K562 (cell line): Measurements from ENCODE around the gene CS. TPM values are rescaled to one million over a fixed set of nuclear protein-coding genes. Genes with fewer than 3 reads are reported as not detected.

Source experiments
- CHCHD3 ChIP-seq: fragments of 250-450 bp; sonication (Bioruptor Pico); IDR thresholded peaks from 2 replicates; pipeline ENCODE4 v2.1.2; 2022; ENCODE audit warnings: mild to moderate bottlenecking
- CSDE1 ChIP-seq, 2 experiments: fragments of 450-650 bp; IDR thresholded peaks; 2 replicates each; pipeline ENCODE4 v1.6.1; 2016; ENCODE audit warnings: mild to moderate bottlenecking in 1 of 2
- DNMT1 ChIP-seq: fragments of 450-650 bp; IDR thresholded peaks from 2 replicates; pipeline ENCODE4 v1.6.1; 2016; ENCODE audit warnings: antibody characterized with exemption, mild to moderate bottlenecking
- FOXJ2 ChIP-seq: fragments of 200-800 bp; sonication (Bioruptor generic); IDR thresholded peaks from 2 replicates; pipeline ENCODE4 v1.6.1; 2016; ENCODE audit warnings: missing genetic modification characterization, missing compliant biosample characterization
- FOXM1 ChIP-seq, 2 experiments: fragments of 450-650 bp in 1 of 2; sonication (generic) in 1 of 2; formaldehyde crosslinking in 1 of 2; IDR thresholded peaks; 2 replicates each; pipeline versions ENCODE4 v1.6.1 to v1.9.0; 2017 to 2022; ENCODE audit warnings: low read depth in 2 of 2, mild to moderate bottlenecking in 2 of 2, missing genetic modification reagents in 1 of 2, moderate library complexity in 1 of 2
- KDM2B ChIP-seq: fragments of 250-450 bp; sonication (Bioruptor Pico); IDR thresholded peaks from 2 replicates; pipeline ENCODE4 v1.8.0; 2021; ENCODE audit warnings: mild to moderate bottlenecking, moderate library complexity
- KLF1 ChIP-seq: fragments of 450-650 bp; IDR thresholded peaks from 2 replicates; pipeline ENCODE4 v1.6.1; 2016; ENCODE audit warnings: missing genetic modification characterization, missing compliant biosample characterization
- NCOA2 ChIP-seq, 2 experiments: fragments of 450-650 bp; IDR thresholded peaks; 2 replicates each; pipeline ENCODE4 v1.6.1; 2018; ENCODE audit warnings: mild to moderate bottlenecking in 2 of 2, moderate library complexity in 1 of 2; ENCODE audit not compliant: partially characterized antibody in 2 of 2
- NCOR1 ChIP-seq: fragments of 450-650 bp; IDR thresholded peaks from 2 replicates; pipeline ENCODE4 v1.6.1; 2016; ENCODE audit warnings: mild to moderate bottlenecking, moderate library complexity
- NFRKB ChIP-seq: fragments of 450-650 bp; IDR thresholded peaks from 2 replicates; pipeline ENCODE4 v1.6.1; 2016; ENCODE audit warnings: low read depth
- PCBP1 ChIP-seq: fragments of 200-400 bp; formaldehyde crosslinking; IDR thresholded peaks from 2 replicates; pipeline ENCODE4 v1.6.1; 2018; ENCODE audit warnings: mild to moderate bottlenecking, low read depth, low read length; ENCODE audit not compliant: poor library complexity, severe bottlenecking
- POLR2AphosphoS2 ChIP-seq: IDR thresholded peaks from 2 replicates; pipeline ENCODE4 v1.6.1; 2012; ENCODE audit warnings: low read length, improper control_type of control experiment
- PPARD ChIP-seq: fragments of 250-450 bp; sonication (Bioruptor Pico); IDR thresholded peaks from 2 replicates; pipeline ENCODE4 v1.8.0; 2022; ENCODE audit warnings: inconsistent platforms, mild to moderate bottlenecking, moderate library complexity
- RBM25 ChIP-seq: fragments of 200-400 bp; formaldehyde crosslinking; IDR thresholded peaks from 2 replicates; pipeline ENCODE4 v1.6.1; 2018; ENCODE audit warnings: low read length, low read depth, moderate library complexity; ENCODE audit not compliant: severe bottlenecking
- STAT5B ChIP-seq: fragments of 250-450 bp; sonication (Bioruptor Pico); IDR thresholded peaks from 2 replicates; pipeline ENCODE4 v1.8.0; 2021; ENCODE audit warnings: mild to moderate bottlenecking, inconsistent platforms
- TOE1 ChIP-seq, 2 experiments: fragments of 450-650 bp in 1 of 2; sonication (generic) in 1 of 2; formaldehyde crosslinking in 1 of 2; IDR thresholded peaks; 2 replicates each; pipeline versions ENCODE4 v1.7.1 to v1.8.0; 2016 to 2022; ENCODE audit warnings: borderline replicate concordance in 2 of 2, mild to moderate bottlenecking in 2 of 2, antibody characterized with exemption in 1 of 2, inconsistent platforms in 1 of 2, low read depth in 1 of 2, missing genetic modification reagents in 1 of 2, moderate library complexity in 1 of 2
- ZNF253 ChIP-seq: fragments of 250-450 bp; sonication (Bioruptor Pico); conservative IDR thresholded peaks from 2 replicates; pipeline ENCODE4 v1.6.1; 2021; ENCODE audit warnings: mild to moderate bottlenecking
- ZNF282 ChIP-seq: sonication (generic); formaldehyde crosslinking; IDR thresholded peaks from 2 replicates; pipeline ENCODE4 v1.8.1; 2023; ENCODE audit warnings: missing genetic modification reagents
- polyA plus RNA-seq, 8 experiments: library from polyadenylated mRNA; depleted of rRNA in 4 of 8; stranded (reverse) in 5 of 8; unstranded in 3 of 8; fragments of >200 nt; fragmentation: Nextera tagmentation in 2 of 8; fragmentation: Illumina TruSeq in 1 of 8; extraction: Ambion mirVana in 2 of 8; extraction: Trizol in 1 of 8; gene quantifications; 2 replicates each; pipeline versions ENCODE4 v1.2.1 to v1.2.3, GENCODE V29; 2011 to 2014; ENCODE audit warnings: inconsistent platforms in 1 of 8, missing spikeins in 1 of 8
- total RNA-seq, 7 experiments: library from RNA; depleted of rRNA in 6 of 7; stranded (reverse); fragments of >200 nt in 6 of 7; fragmentation: Illumina TruSeq in 2 of 7; extraction: Trizol in 2 of 7; gene quantifications; 2 replicates each; pipeline versions ENCODE4 v1.2.1 to v1.2.3, GENCODE V29; 2011 to 2021; ENCODE audit warnings: low replicate concordance in 1 of 7
- TF ChIP-seq, protein P1 (sequence below): sonication (generic); formaldehyde crosslinking; IDR thresholded peaks from 2 replicates; pipeline ENCODE4 v1.8.0; 2022; ENCODE audit warnings: missing genetic modification reagents, mild to moderate bottlenecking, moderate library complexity, borderline replicate concordance
- TF ChIP-seq, protein P2 (sequence below): sonication (generic); formaldehyde crosslinking; IDR thresholded peaks from 2 replicates; pipeline ENCODE4 v1.9.0; 2022; ENCODE audit warnings: mild to moderate bottlenecking, missing genetic modification reagents
- TF ChIP-seq, protein P3 (sequence below), 2 experiments: fragments of 450-650 bp; conservative IDR thresholded peaks; 2 replicates each; pipeline ENCODE4 v1.6.1; 2017; ENCODE audit warnings: mild to moderate bottlenecking in 2 of 2, moderate library complexity in 2 of 2
- TF ChIP-seq, protein P4 (sequence below): fragments of 250-450 bp; sonication (Bioruptor Pico); IDR thresholded peaks from 2 replicates; pipeline ENCODE4 v1.5.0; 2020; ENCODE audit warnings: mild to moderate bottlenecking, borderline replicate concordance

Gene CS
- total and polyA plus RNA-seq, 9 of the 15 experiments (the other 6 are each of a cell fraction or from before 2014, with no cell fraction given), result 99.9 to 390 (median 149) TPM

DNA sequence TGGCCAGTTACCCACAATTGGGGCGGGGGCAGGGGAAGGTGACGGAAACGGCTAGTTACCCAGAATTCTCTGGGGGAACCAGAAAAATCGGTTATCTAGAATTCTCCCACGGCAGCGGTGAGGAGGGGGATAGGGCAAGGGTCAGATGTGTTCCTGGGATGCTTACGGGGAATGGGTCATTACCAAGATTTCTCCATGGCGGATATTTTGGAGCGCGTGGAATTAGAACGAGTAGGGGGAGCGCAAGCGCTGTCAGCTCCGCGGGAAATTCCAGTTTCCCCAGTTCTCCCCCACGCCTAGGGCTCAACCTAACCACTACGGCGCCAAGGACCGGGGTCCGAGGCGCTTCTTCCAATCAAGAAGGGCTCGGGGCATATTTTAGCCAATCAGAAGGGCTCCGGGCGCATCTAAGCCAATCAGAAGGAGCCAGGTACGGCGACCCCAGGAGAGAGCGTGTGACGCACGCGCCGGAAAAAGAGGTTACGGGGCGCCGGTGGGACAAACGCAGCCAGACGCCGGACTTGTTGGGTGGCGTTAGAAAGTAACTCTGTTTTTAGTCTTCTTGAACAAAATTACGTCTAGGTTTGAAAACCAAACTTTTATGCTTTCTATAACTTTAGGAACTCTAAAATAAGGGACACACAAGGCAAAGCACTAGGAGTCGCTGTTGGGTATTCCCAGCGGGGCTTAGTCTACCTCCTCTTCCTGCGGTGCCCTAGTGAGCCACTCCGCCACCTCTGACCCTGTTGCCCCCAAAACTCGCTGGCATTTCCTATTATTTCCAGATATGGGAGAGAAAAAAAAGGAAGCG, 33.8 kb upstream of the CS start, which contains the start of gene PAN2 (continued):
- TF ChIP-seq STAT5B (CRISPR knock-in tag), result no peak
- no peak for TF ChIP-seq CSDE1 (IDR thresholded peaks at IDR 0.05)
- TF ChIP-seq KDM2B (CRISPR knock-in tag), result no peak
- no peak; the same call in 1 of the 2 replicates for TF ChIP-seq POLR2AphosphoS2
- peak; percentile 71; the same call in 1 of the 2 replicates for TF ChIP-seq TOE1 (IDR thresholded peaks at IDR 0.05; ENCODE audit: borderline replicate concordance)
- no peak for TF ChIP-seq TOE1 (CRISPR knock-in tag; IDR thresholded peaks at IDR 0.05; ENCODE audit: borderline replicate concordance, low read depth)
- TF ChIP-seq FOXJ2 (tag), result no peak
- TF ChIP-seq PPARD (CRISPR knock-in tag), result no peak
- no peak for TF ChIP-seq PCBP1
- peak; percentile 88; the same call in 1 of the 2 replicates for TF ChIP-seq NFRKB
- peak; percentile 76 for TF ChIP-seq FOXM1 (IDR thresholded peaks at IDR 0.05; ENCODE audit: low read depth)
- TF ChIP-seq FOXM1 (CRISPR knock-in tag; IDR thresholded peaks at IDR 0.05; ENCODE audit: low read depth), result no peak
- TF ChIP-seq KLF1 (tag), result no peak
- no peak for TF ChIP-seq ZNF282 (CRISPR knock-in tag)
- TF ChIP-seq, protein P1, sequence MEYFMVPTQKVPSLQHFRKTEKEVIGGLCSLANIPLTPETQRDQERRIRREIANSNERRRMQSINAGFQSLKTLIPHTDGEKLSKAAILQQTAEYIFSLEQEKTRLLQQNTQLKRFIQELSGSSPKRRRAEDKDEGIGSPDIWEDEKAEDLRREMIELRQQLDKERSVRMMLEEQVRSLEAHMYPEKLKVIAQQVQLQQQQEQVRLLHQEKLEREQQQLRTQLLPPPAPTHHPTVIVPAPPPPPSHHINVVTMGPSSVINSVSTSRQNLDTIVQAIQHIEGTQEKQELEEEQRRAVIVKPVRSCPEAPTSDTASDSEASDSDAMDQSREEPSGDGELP (CRISPR knock-in tag), result peak; percentile 74
- TF ChIP-seq NCOR1, result peak; percentile 36; the same call in 1 of the 2 replicates
- TF ChIP-seq, protein P2, sequence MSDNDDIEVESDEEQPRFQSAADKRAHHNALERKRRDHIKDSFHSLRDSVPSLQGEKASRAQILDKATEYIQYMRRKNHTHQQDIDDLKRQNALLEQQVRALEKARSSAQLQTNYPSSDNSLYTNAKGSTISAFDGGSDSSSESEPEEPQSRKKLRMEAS, result peak; percentile 81; the same call in 1 of the 2 replicates
- TF ChIP-seq RBM25, result peak; percentile 91
- TF ChIP-seq, protein P3, sequence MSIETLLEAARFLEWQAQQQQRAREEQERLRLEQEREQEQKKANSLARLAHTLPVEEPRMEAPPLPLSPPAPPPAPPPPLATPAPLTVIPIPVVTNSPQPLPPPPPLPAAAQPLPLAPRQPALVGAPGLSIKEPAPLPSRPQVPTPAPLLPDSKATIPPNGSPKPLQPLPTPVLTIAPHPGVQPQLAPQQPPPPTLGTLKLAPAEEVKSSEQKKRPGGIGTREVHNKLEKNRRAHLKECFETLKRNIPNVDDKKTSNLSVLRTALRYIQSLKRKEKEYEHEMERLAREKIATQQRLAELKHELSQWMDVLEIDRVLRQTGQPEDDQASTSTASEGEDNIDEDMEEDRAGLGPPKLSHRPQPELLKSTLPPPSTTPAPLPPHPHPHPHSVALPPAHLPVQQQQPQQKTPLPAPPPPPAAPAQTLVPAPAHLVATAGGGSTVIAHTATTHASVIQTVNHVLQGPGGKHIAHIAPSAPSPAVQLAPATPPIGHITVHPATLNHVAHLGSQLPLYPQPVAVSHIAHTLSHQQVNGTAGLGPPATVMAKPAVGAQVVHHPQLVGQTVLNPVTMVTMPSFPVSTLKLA (conservative IDR thresholded peaks at IDR 0.05), result peak; percentile 76 to 83
- TF ChIP-seq DNMT1, result no peak
- no peak for TF ChIP-seq ZNF253 (CRISPR knock-in tag)
- TF ChIP-seq NCOA2 (IDR thresholded peaks at IDR 0.05; ENCODE audit: partially characterized antibody in 2 of 2), result no peak
- no peak; the same call in 1 of the 2 replicates for TF ChIP-seq CHCHD3 (CRISPR knock-in tag)
- TF ChIP-seq, protein P4, sequence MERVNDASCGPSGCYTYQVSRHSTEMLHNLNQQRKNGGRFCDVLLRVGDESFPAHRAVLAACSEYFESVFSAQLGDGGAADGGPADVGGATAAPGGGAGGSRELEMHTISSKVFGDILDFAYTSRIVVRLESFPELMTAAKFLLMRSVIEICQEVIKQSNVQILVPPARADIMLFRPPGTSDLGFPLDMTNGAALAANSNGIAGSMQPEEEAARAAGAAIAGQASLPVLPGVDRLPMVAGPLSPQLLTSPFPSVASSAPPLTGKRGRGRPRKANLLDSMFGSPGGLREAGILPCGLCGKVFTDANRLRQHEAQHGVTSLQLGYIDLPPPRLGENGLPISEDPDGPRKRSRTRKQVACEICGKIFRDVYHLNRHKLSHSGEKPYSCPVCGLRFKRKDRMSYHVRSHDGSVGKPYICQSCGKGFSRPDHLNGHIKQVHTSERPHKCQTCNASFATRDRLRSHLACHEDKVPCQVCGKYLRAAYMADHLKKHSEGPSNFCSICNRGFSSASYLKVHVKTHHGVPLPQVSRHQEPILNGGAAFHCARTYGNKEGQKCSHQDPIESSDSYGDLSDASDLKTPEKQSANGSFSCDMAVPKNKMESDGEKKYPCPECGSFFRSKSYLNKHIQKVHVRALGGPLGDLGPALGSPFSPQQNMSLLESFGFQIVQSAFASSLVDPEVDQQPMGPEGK, result no peak
